ENCODE results near the gene TNNI2. TPM values are rescaled to one million over a fixed set of nuclear protein-coding genes. Genes with fewer than 3 reads are reported as not detected.

Gene TNNI2
- polyA plus RNA-seq, 1 donor (not counting 4 experiments of a cell fraction or from before 2014, with no cell fraction given) = 10.7 TPM

DNA sequence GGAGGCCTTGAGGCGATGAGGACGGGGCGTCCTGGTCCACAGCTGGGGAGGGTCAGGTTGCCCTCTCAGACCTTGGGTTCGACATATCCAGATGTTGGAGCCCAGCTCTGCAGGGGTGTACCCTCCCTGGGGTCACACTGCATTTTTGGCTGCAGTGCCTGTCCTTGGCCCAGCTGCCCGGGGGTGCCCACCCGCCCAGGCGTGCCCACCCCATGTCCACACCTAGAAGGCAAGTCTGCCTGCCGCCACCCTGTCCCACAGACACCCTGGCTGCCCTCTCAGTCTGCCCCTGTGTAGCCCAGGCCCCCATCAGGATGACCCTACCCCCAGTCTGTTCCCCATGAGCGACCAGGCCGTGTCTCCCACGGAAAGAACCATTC is 17.1 kb downstream of the TNNI2 start:
- Histone ChIP-seq H4K20me1 (ENCODE audit: control insufficient read depth, extremely low read depth, insufficient read depth, low read length) (no peaks in the 10 kb centered on the region), H3K4me1 (ENCODE audit: control insufficient read depth, extremely low read depth, insufficient read depth, low read length) (no peaks in the 10 kb centered on the region), H3K27me3 (ENCODE audit: control insufficient read depth, extremely low read depth, insufficient read depth, low read length) (peaks cover 5% of the 10 kb centered on the region), H3K79me2 (ENCODE audit: control insufficient read depth, insufficient read depth, low read length) (no peaks in the 10 kb centered on the region), H3K9me1 (ENCODE audit: control insufficient read depth, extremely low read depth, insufficient read depth, low read length) (no peaks in the 10 kb centered on the region), H3K27ac (ENCODE audit: control insufficient read depth, insufficient read depth, low read length) (no peak overlapping the region), H2AFZ (ENCODE audit: control insufficient read depth, low read length) (no peak overlapping the region), H3K4me3 (ENCODE audit: control insufficient read depth in 2 of 3, extremely low read depth in 1 of 3, insufficient read depth in 2 of 3, low read depth in 1 of 3, low read length in 3 of 3) (no peak overlapping the region), H3K9me3 (ENCODE audit: control insufficient read depth, low read depth, low read length) (no peaks in the 10 kb centered on the region), H3K4me2 (ENCODE audit: control insufficient read depth, extremely low read depth, insufficient read depth, low read depth, low read length) (no peak overlapping the region), H3K9ac (ENCODE audit: control insufficient read depth, extremely low read depth, insufficient read depth, low read length) (no peak overlapping the region), H3K36me3 (ENCODE audit: control insufficient read depth in 2 of 2, extremely low read depth in 1 of 2, insufficient read depth in 2 of 2, low read length in 2 of 2) (no peaks in the 10 kb centered on the region)
- TF ChIP-seq EZH2 (IDR thresholded peaks at IDR 0.05; ENCODE audit: low read length) = no peak
- TF ChIP-seq, protein P1, sequence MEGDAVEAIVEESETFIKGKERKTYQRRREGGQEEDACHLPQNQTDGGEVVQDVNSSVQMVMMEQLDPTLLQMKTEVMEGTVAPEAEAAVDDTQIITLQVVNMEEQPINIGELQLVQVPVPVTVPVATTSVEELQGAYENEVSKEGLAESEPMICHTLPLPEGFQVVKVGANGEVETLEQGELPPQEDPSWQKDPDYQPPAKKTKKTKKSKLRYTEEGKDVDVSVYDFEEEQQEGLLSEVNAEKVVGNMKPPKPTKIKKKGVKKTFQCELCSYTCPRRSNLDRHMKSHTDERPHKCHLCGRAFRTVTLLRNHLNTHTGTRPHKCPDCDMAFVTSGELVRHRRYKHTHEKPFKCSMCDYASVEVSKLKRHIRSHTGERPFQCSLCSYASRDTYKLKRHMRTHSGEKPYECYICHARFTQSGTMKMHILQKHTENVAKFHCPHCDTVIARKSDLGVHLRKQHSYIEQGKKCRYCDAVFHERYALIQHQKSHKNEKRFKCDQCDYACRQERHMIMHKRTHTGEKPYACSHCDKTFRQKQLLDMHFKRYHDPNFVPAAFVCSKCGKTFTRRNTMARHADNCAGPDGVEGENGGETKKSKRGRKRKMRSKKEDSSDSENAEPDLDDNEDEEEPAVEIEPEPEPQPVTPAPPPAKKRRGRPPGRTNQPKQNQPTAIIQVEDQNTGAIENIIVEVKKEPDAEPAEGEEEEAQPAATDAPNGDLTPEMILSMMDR (optimal IDR thresholded peaks at IDR 0.05 in 1 of 3, IDR thresholded peaks at IDR 0.05 in 1 of 3, conservative IDR thresholded peaks at IDR 0.05 in 1 of 3; ENCODE audit: extremely low read depth in 1 of 3, insufficient read depth in 2 of 3, low read length in 3 of 3) = no peak
- no peak for FAIRE-seq
- dilution Hi-C loops (cut with MboI; ENCODE audit: extremely low pct_ligation_motif_present, low sequenced_read_pairs) = no loop called here
- DNase-seq (ENCODE audit: low read depth, low spot score) = no peak

GRCh38 chr11:1856306-1857005 is 17.7 kb downstream of the TNNI2 start:
- no peaks in the 10 kb centered on the region for H3K4me1 ChIP-seq (ENCODE audit: control insufficient read depth, extremely low read depth, insufficient read depth, low read length)
- no peaks in the 10 kb centered on the region for H3K9me3 ChIP-seq (ENCODE audit: control insufficient read depth, low read depth, low read length)
- no peak overlapping the region for H2AFZ ChIP-seq (ENCODE audit: control insufficient read depth, low read length)
- TF ChIP-seq, protein P1 (optimal IDR thresholded peaks at IDR 0.05 in 1 of 3, IDR thresholded peaks at IDR 0.05 in 1 of 3, conservative IDR thresholded peaks at IDR 0.05 in 1 of 3; ENCODE audit: extremely low read depth in 1 of 3, insufficient read depth in 2 of 3, low read length in 3 of 3) = no peak
- TF ChIP-seq EZH2 (IDR thresholded peaks at IDR 0.05; ENCODE audit: low read length) = no peak
- no peak overlapping the region for H3K9ac ChIP-seq (ENCODE audit: control insufficient read depth, extremely low read depth, insufficient read depth, low read length)
- no peak for FAIRE-seq
- H3K27me3 ChIP-seq (ENCODE audit: control insufficient read depth, extremely low read depth, insufficient read depth, low read length) = peaks cover 5% of the 10 kb centered on the region
- no peak for DNase-seq (ENCODE audit: low read depth, low spot score)
- dilution Hi-C loops (cut with MboI; ENCODE audit: extremely low pct_ligation_motif_present, low sequenced_read_pairs) = no loop called here
- H3K27ac ChIP-seq (ENCODE audit: control insufficient read depth, insufficient read depth, low read length) = no peak overlapping the region
- H3K4me2 ChIP-seq (ENCODE audit: control insufficient read depth, extremely low read depth, insufficient read depth, low read depth, low read length) = no peak overlapping the region
- no peaks in the 10 kb centered on the region for H3K36me3 ChIP-seq (ENCODE audit: control insufficient read depth in 2 of 2, extremely low read depth in 1 of 2, insufficient read depth in 2 of 2, low read length in 2 of 2)
- no peaks in the 10 kb centered on the region for H3K9me1 ChIP-seq (ENCODE audit: control insufficient read depth, extremely low read depth, insufficient read depth, low read length)
- H3K79me2 ChIP-seq (ENCODE audit: control insufficient read depth, insufficient read depth, low read length) = no peaks in the 10 kb centered on the region
- no peak overlapping the region for H3K4me3 ChIP-seq (ENCODE audit: control insufficient read depth in 2 of 3, extremely low read depth in 1 of 3, insufficient read depth in 2 of 3, low read depth in 1 of 3, low read length in 3 of 3)
- H4K20me1 ChIP-seq (ENCODE audit: control insufficient read depth, extremely low read depth, insufficient read depth, low read length) = no peaks in the 10 kb centered on the region
